ENCODE results near the gene MFF.

MFF gene

GRCh38 chr2:227324642-227324994 lies 433 bp upstream of the MFF start:
- TF ChIP-seq, protein P1, sequence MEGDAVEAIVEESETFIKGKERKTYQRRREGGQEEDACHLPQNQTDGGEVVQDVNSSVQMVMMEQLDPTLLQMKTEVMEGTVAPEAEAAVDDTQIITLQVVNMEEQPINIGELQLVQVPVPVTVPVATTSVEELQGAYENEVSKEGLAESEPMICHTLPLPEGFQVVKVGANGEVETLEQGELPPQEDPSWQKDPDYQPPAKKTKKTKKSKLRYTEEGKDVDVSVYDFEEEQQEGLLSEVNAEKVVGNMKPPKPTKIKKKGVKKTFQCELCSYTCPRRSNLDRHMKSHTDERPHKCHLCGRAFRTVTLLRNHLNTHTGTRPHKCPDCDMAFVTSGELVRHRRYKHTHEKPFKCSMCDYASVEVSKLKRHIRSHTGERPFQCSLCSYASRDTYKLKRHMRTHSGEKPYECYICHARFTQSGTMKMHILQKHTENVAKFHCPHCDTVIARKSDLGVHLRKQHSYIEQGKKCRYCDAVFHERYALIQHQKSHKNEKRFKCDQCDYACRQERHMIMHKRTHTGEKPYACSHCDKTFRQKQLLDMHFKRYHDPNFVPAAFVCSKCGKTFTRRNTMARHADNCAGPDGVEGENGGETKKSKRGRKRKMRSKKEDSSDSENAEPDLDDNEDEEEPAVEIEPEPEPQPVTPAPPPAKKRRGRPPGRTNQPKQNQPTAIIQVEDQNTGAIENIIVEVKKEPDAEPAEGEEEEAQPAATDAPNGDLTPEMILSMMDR (IDR thresholded peaks at IDR 0.05; ENCODE audit: control extremely low read depth, extremely low read depth, low read depth, missing control alignments), result no peak
- peak; percentile 37 for DNase-seq (ENCODE audit: extremely low spot score)
- ChIA-PET POLR2A (no interaction called here), CTCF (no interaction called here)

- DNase-seq (ENCODE audit: extremely low spot score), result peak; percentile 15
- TF ChIP-seq, protein P1 (IDR thresholded peaks at IDR 0.05; ENCODE audit: control extremely low read depth, extremely low read depth, low read depth, missing control alignments), result no peak
- CTCF ChIA-PET, result no interaction called here
- POLR2A ChIA-PET, result no interaction called here
Measured at GRCh38 chr2:227325839-227326195, 766 bp downstream of the MFF start.

DNA sequence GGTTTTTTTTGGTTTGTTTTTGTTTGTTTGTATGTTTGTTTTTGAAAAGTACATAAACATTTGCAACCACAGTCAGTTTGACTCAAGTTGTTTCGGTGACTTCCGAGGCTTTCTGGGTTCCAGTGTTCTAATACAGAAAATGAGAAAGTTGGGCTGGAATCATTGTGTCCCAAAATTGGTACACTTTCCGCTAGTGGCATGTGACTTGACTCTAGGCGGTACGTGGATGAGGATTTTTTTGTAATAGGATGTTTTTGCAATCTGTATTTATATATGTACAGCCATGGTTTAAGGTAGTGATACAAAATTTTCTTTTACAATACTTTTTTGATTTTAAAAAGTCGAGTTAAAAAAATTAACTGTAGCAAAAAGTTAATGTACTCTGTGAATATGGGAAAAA lies 1.7 kb downstream of the MFF start:
- ChIA-PET POLR2A (no interaction called here), CTCF (interaction anchor here (1.9 kb wide), 1 partner anchor 10 kb away, joined by 7 read pairs; no protein-coding TSS in a partner anchor)
- TF ChIP-seq, protein P1 (IDR thresholded peaks at IDR 0.05; ENCODE audit: control extremely low read depth, extremely low read depth, low read depth, missing control alignments), result no peak
- no peak for DNase-seq (ENCODE audit: extremely low spot score)

DNA sequence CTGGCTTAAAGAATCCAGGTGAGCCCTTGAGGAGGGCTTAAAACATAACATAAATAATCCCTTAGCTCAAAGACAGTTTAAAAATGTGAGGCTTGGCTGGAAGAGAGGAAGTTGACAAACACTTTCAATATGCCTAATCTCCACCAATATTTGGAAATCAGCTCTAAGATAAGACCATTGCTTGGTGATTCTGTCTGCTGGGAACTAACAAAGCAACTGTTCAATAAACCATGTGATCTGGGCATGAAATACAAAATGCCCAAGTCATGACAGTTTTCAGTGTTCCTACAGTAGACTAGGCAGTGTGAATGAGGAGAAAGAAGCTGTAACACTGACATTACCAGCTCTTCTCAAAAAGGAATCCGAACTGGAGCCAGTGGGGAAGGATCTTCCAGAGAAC lies 10.7 kb downstream of the MFF start:
- no peak for DNase-seq (ENCODE audit: extremely low spot score)
- TF ChIP-seq, protein P1 (IDR thresholded peaks at IDR 0.05; ENCODE audit: control extremely low read depth, extremely low read depth, low read depth, missing control alignments), result no peak
- CTCF ChIA-PET, result interaction anchor here (0.7 to 7.3 kb wide), 4 partner anchors 8 to 29 kb away, joined by 3 to 57 read pairs (median 6); no protein-coding TSS in a partner anchor
- POLR2A ChIA-PET, result no interaction called here

DNA sequence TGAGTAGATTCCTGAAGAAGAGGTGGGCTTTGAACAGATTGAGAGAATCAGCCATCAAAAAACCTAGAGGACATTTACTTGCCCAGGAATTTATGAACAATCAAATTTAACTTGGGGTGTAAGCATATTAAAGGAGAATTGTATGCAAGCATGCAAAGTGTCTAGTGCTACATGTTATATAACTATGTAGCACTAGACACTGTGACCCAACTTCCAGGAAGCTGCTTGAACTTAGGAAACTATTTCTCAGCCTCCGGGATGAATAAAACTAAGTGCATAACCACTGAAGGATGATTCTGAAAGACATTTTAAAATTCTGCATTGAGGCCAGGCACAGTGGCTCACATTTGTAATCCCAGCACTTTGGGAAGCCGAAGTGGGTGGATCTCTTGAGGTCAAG lies 12.4 kb downstream of the MFF start:
- no peak for DNase-seq (ENCODE audit: extremely low spot score)
- TF ChIP-seq, protein P1 (IDR thresholded peaks at IDR 0.05; ENCODE audit: control extremely low read depth, extremely low read depth, low read depth, missing control alignments), result no peak
- ChIA-PET POLR2A (no interaction called here), CTCF (interaction anchor here (1.0 to 7.3 kb wide), 4 partner anchors 10 to 49 kb away, joined by 3 to 57 read pairs (median 6); no protein-coding TSS in a partner anchor)

GRCh38 chr2:227339098-227339599 lies 14.1 kb downstream of the MFF start:
- TF ChIP-seq, protein P1 (IDR thresholded peaks at IDR 0.05; ENCODE audit: control extremely low read depth, extremely low read depth, low read depth, missing control alignments), result no peak
- DNase-seq (ENCODE audit: extremely low spot score), result no peak
- POLR2A ChIA-PET, result interaction anchor here (1.2 kb wide), 2 partner anchors 9 to 11 kb away, joined by 3 read pairs; no protein-coding TSS in a partner anchor
- CTCF ChIA-PET, result interaction anchor here (1.1 to 7.3 kb wide), 2 partner anchors 9 to 10 kb away, joined by 4 to 57 read pairs; no protein-coding TSS in a partner anchor
